Omental fat pad (tissue), 4 donors: ENCODE results near the gene BMX. TPM values are rescaled to one million over a fixed set of nuclear protein-coding genes. Genes with fewer than 3 reads are reported as not detected.

Experiments used
- ATAC-seq: fragments of 150-250 bp; one replicate; pipeline ENCODE4 v1.9.1; 2016; ENCODE audit warnings: mild to moderate bottlenecking, moderate library complexity; ENCODE audit not compliant: low FRiP score
- DNase-seq: peaks from one replicate; pipeline ENCODE4 v3.0.0-alpha.2; 2019; ENCODE audit warnings: low spot score
- total RNA-seq, 4 donors: library from RNA; depleted of rRNA; stranded (reverse); fragments of >200 nt; gene quantifications; one replicate each; pipeline ENCODE4 v1.1.0, GENCODE V29; 2016
- TF ChIP-seq, protein P1 (sequence below), 3 donors: fragments of 450-650 bp; IDR thresholded peaks; one replicate each; pipeline ENCODE4 v1.5.1; 2016 to 2017; ENCODE audit warnings: antibody characterized with exemption in 3 of 3, mild to moderate bottlenecking in 3 of 3, moderate library complexity in 2 of 3

BMX gene
- total RNA-seq, 4 donors from 2014 or later = 1.7 to 12.9 (median 2.8) TPM

DNA sequence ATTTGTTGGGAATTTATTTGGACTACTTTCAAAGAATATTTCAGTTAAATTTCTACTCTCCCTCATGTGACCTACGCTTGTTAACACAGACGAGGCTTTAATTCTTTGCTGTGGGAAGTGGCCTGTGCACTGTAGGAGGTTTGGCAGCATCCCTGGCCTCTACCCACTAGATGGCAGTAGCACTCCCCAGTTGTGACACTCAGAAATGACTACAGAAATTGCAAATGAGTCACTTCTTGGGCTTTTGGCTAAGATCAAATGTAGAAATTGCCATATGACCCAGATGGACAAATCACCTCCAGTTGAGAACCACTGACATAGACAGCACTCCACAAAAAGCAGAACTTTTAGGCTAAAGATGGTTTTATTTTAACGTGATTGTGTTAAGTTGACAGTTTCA, 29.6 kb upstream of the BMX start:
- TF ChIP-seq, protein P1, sequence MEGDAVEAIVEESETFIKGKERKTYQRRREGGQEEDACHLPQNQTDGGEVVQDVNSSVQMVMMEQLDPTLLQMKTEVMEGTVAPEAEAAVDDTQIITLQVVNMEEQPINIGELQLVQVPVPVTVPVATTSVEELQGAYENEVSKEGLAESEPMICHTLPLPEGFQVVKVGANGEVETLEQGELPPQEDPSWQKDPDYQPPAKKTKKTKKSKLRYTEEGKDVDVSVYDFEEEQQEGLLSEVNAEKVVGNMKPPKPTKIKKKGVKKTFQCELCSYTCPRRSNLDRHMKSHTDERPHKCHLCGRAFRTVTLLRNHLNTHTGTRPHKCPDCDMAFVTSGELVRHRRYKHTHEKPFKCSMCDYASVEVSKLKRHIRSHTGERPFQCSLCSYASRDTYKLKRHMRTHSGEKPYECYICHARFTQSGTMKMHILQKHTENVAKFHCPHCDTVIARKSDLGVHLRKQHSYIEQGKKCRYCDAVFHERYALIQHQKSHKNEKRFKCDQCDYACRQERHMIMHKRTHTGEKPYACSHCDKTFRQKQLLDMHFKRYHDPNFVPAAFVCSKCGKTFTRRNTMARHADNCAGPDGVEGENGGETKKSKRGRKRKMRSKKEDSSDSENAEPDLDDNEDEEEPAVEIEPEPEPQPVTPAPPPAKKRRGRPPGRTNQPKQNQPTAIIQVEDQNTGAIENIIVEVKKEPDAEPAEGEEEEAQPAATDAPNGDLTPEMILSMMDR (IDR thresholded peaks at IDR 0.05) = no peak
- peak; percentile 76 for ATAC-seq
- peak; percentile 36 for DNase-seq

DNA sequence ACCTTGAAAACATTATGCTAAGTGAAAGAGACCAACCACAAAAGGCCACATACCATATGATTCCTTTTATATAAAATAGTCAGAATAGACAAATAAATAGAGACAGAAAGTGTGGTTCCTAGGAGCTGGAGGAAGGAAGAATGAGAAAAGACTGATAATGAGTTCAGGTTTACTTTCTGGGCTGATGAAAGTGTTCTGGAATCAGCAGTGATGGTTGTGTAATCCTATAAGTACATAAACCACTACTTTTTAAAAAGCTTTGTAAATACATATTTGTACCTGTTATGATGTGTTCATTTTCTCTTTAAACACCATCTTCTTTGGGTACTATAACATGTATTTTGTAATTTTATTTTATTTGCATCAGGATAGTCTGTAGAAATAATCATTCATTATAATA, 28.1 kb upstream of the BMX start:
- TF ChIP-seq, protein P1 (IDR thresholded peaks at IDR 0.05) = no peak
- ATAC-seq = no peak
- no peak for DNase-seq

DNA sequence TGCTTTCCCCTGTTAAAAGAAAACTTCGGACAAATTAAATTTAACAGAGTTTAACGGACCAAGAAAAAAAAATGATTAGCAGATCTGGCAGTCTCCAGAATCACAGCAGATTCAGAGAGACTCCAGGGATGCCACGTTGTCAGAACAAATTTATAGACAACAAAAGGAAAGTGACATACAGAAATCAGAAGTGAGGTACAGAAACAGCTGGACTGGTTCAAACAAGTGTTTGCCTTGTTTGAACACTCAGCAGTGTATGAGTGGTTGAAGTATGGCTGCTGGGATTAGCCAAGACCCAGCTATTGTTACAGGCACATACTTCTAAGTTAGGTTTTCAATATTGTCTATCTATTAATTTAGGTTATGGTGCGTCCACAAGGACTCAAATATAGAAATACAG, 26.6 kb upstream of the BMX start:
- DNase-seq (no peak), ATAC-seq (no peak)
- TF ChIP-seq, protein P1 (IDR thresholded peaks at IDR 0.05) = no peak

DNA sequence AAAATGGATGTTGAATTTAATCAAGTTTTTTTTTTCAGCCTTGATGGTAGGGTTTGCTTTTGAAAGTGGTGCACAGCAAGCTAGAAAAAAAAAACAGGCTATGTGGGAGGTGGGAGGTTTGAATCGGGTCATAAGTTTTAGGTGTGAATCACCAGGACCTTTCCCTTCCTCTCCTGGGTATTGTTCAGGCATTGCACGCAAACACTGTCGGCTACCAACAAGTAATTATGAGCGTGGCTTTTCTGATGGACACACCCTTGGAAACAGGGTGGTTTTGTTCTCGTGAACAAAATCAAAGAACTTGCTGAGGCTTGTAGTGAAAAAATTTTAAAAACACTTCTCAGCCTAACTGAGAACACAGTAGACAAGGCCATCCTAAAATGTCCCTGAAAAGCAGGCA, 25.6 kb upstream of the BMX start:
- ATAC-seq (no peak), DNase-seq (no peak)
- TF ChIP-seq, protein P1 (IDR thresholded peaks at IDR 0.05) = no peak

DNA sequence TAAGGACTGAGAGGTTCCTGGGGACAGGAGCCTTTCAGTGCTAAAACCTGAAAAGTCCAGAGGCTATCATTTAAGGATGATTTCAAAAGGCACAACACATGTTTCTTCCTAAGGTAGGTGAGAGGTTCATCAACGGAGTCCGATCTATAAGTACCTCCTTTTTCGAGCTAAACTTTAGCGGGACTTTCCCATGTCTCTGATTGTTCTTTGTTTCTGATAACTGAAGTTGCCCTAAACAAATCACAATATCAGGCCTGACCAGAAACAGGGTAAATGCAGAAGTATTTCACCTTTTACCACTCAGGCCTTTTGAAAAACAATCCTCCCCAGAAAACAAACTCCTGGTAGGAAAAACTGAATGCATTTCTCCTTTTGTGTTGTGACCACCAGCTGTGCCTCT, 25.1 kb upstream of the BMX start:
- TF ChIP-seq, protein P1 (IDR thresholded peaks at IDR 0.05) = no peak
- DNase-seq (no peak), ATAC-seq (no peak)

DNA sequence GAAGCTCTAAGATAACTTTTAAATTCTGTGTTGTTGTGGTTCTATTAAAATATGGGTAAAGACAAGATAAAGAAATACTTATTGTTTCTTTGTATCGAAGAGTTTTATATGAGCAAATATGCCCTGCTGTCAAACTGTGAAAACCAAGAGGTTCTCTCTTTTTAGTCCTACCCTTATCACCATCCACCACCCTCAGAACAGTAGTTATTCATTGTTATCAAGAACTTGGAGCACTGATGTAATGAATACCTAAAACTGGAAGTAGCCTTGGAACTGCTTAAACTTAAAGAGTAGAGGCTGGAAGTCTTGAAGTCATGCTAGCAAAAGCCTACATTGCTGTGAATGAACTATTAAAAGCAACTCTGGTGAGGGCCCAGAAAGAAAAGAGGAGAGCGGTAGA, 16.7 kb upstream of the BMX start:
- TF ChIP-seq, protein P1 (IDR thresholded peaks at IDR 0.05) = no peak
- DNase-seq (no peak), ATAC-seq (no peak)

DNA sequence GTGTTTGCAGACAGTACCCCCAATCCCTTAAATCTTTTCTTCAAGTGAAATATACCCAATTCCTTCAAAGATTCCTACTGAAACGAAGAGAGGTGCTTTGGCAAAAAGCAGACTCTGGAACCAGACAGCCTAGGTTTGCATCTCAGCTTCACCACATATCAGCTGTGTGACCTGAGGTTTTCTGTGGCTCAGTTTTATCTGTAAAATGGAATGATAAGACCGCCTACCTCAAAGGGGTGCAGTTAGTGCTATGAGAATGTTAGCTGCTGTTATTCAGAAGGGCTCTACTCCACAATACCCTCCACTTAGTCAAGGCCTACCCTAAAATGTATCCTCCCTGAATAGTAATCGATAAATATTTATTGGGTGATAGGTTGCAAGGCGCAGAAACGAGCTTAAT, 8.1 kb upstream of the BMX start:
- TF ChIP-seq, protein P1 (IDR thresholded peaks at IDR 0.05) = no peak
- ATAC-seq (no peak), DNase-seq (no peak)
